Putamen (tissue), 1 donor: ENCODE measurements around the gene VPS16.
"Not testable (repeated sequence)": the region's sequence is repeated elsewhere in the genome, so short reads cannot be mapped to it uniquely, and the experiment has no call there.

Source experiments
- DNase-seq: peaks from one replicate; pipeline ENCODE4 v3.0.0-alpha.2; 2016; ENCODE audit warnings: low spot score

The VPS16 gene

GRCh38 chr20:2871661-2872458 lies 31.3 kb downstream of the VPS16 start:
- DNase-seq: no peak

- peak; percentile 83 for DNase-seq
Measured at GRCh38 chr20:2872459-2873009, 32.0 kb downstream of the VPS16 start.

GRCh38 chr20:2873010-2873746 lies 32.6 kb downstream of the VPS16 start, which contains the start of gene PTPRA:
Gene PTPRA (plus strand): TSS chr20:2873481. CDS start chr20:2964278, 90,797 bp downstream.
- DNase-seq: peak; percentile 94

- peak; percentile 26 for DNase-seq
Measured at GRCh38 chr20:2873747-2874041, 33.1 kb downstream of the VPS16 start.

- peak; percentile 24 for DNase-seq
Measured at GRCh38 chr20:2874456-2874855, 33.9 kb downstream of the VPS16 start.

GRCh38 chr20:2875690-2876203 lies 35.2 kb downstream of the VPS16 start:
- no peak for DNase-seq

GRCh38 chr20:2878515-2878914 lies 38.0 kb downstream of the VPS16 start:
- DNase-seq: no peak

- no peak for DNase-seq
Measured at GRCh38 chr20:2879146-2879545, 38.6 kb downstream of the VPS16 start.

- DNase-seq: no peak
Measured at GRCh38 chr20:2880650-2881049, 40.1 kb downstream of the VPS16 start.

- DNase-seq: no peak
Measured at GRCh38 chr20:2883726-2884637, 43.4 kb downstream of the VPS16 start.

GRCh38 chr20:2887715-2888114 lies 47.2 kb downstream of the VPS16 start:
- DNase-seq: no peak

GRCh38 chr20:2888224-2888955 lies 47.8 kb downstream of the VPS16 start:
- DNase-seq: no peak

GRCh38 chr20:2889209-2889608 lies 48.7 kb downstream of the VPS16 start:
- DNase-seq: no peak

GRCh38 chr20:2889797-2890196 lies 49.3 kb downstream of the VPS16 start:
- no peak for DNase-seq

GRCh38 chr20:2890742-2891141 lies 50.2 kb downstream of the VPS16 start:
- DNase-seq: no peak

GRCh38 chr20:2891343-2891742 lies 50.8 kb downstream of the VPS16 start:
- DNase-seq: no peak

GRCh38 chr20:2892376-2892775 lies 51.8 kb downstream of the VPS16 start:
- DNase-seq: no peak

- DNase-seq: no peak
Measured at GRCh38 chr20:2894221-2894620, 53.7 kb downstream of the VPS16 start.

GRCh38 chr20:2895154-2895553 lies 54.6 kb downstream of the VPS16 start:
- DNase-seq: not testable (repeated sequence)

- DNase-seq: no peak
Measured at GRCh38 chr20:2899243-2899642, 58.7 kb downstream of the VPS16 start.
